ENCODE measurements around the gene DPF3. TPM values are rescaled to one million over a fixed set of nuclear protein-coding genes. Genes with fewer than 3 reads are reported as not detected.

Gene DPF3
- total and polyA plus RNA-seq, 9 of the 15 experiments (the other 6 are each of a cell fraction or from before 2014, with no cell fraction given), result 0.21 to 4.9 (median 1.2) TPM

GRCh38 chr14:72573725-72574417 is 320.0 kb downstream of the DPF3 start:
- BruUV-seq (replicated peaks), result no TSS peak
- Histone ChIP-seq H3K9ac (ENCODE audit: insufficient read depth in 1 of 2, low read depth in 2 of 2, low read length in 2 of 2) (no peak overlapping the region), H3K79me2 (ENCODE audit: control insufficient read depth, insufficient read depth, low read length) (no peaks in the 10 kb centered on the region), H4K20me1 (replicated peaks; ENCODE audit: control insufficient read depth, insufficient read depth, low read length) (no peaks in the 10 kb centered on the region), H3K4me1 (replicated peaks in 1 of 2; ENCODE audit: control insufficient read depth in 2 of 2, insufficient read depth in 2 of 2, low read length in 2 of 2) (no peaks in the 10 kb centered on the region), H3K27me3 (ENCODE audit: control insufficient read depth in 2 of 2, insufficient read depth in 2 of 2, low read length in 2 of 2) (no peaks in the 10 kb centered on the region; a peak in 1 of 5 replicates), H3K4me2 (ENCODE audit: insufficient read depth, low read length) (no peak overlapping the region), H3K36me3 (ENCODE audit: control insufficient read depth, insufficient read depth, low read length) (no peaks in the 10 kb centered on the region), H3K27ac (ENCODE audit: extremely low read depth, low read depth, low read length) (no peak overlapping the region), H2AFZ (ENCODE audit: low read depth, low read length) (no peak overlapping the region), H3K9me3 (replicated peaks; ENCODE audit: control insufficient read depth, insufficient read depth, low read depth, low read length) (no peaks in the 10 kb centered on the region), H3K9me1 (ENCODE audit: control insufficient read depth, insufficient read depth, low read length) (no peaks in the 10 kb centered on the region), H3K4me3 (no peak overlapping the region)
- intact Hi-C loops (cut with micrococcal nuclease), result no loop called here
- ChIA-PET POLR2A (interaction anchor here (1.2 kb wide), 1 partner anchor 13 kb away, joined by 4 read pairs; no protein-coding TSS in a partner anchor), CTCF (ENCODE audit: low intra/inter-chr PET ratio) (no interaction called here)
- FAIRE-seq (no peak), ATAC-seq (no peak), DNase-seq (ENCODE audit: extremely low read depth in 1 of 4, low spot score in 3 of 4) (no peak)
- in situ Hi-C loops (cut with MboI), result no loop called here
- WGBS (ENCODE audit: insufficient coverage, low coverage, missing lambda C conversion rate), result 0% methylated on average over 7 of the region's 9 CpGs
- TF ChIP-seq ZNF655 (CRISPR knock-in tag; IDR thresholded peaks at IDR 0.05) (no peak), ZKSCAN3 (CRISPR knock-in tag; IDR thresholded peaks at IDR 0.05) (no peak), ESRRA (IDR thresholded peaks at IDR 0.05; ENCODE audit: borderline replicate concordance, low read depth) (no peak), ZNF408 (CRISPR knock-in tag; IDR thresholded peaks at IDR 0.05; ENCODE audit: low read depth) (no peak), FOXP4 (CRISPR knock-in tag; IDR thresholded peaks at IDR 0.05; ENCODE audit: borderline replicate concordance) (no peak), SRF (CRISPR knock-in tag; IDR thresholded peaks at IDR 0.05) (no peak), RNF219 (CRISPR knock-in tag; IDR thresholded peaks at IDR 0.05) (no peak), YY1 (IDR thresholded peaks at IDR 0.05; ENCODE audit: borderline replicate concordance in 1 of 3, control insufficient read depth in 1 of 3, extremely low read depth in 1 of 3, insufficient read depth in 3 of 3, insufficient read length in 1 of 3, insufficient replicate concordance in 2 of 3, low read depth in 1 of 3, low read length in 2 of 3) (no peak), CGGBP1 (CRISPR knock-in tag; IDR thresholded peaks at IDR 0.05) (no peak), LEF1 (IDR thresholded peaks at IDR 0.05) (no peak)

Data from K562 (cell line).